ENCODE data around the gene GCH1. TPM values are rescaled to one million over a fixed set of nuclear protein-coding genes. Genes with fewer than 3 reads are reported as not detected.

GCH1 gene
- polyA plus RNA-seq, 3 donors, result 55.3 to 68.6 (median 63.3) TPM

DNA sequence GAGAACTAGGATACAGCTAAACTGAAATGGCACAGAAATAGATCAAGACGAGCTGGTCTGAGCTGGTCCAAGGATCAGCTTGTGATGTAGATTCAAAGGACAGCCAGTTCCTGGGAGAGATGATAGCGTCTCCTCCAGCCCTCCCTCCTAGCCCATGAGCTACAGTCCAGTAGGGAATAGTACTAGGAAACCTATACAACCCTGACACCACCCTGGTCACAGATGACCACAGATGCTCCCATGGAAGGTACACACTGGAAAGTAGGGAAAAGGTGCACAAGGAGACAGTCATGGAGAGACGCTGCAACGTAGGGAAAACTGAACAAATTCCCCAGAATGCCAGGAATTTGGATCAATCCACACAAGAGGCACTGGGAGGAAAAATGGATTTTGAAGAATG is 6.9 kb downstream of the GCH1 start:
- H4K20me1 ChIP-seq (ENCODE audit: insufficient read depth, low read length), result peaks cover 92% of the 10 kb centered on the region
- Mint-ChIP-seq H3K27me3 (ENCODE audit: low read depth in 3 of 3) (no peaks in the 10 kb centered on the region), H3K4me3 (no peak overlapping the region), H3K27ac (no peak overlapping the region), H3K36me3 (peaks cover 26 to 38% of the 10 kb centered on the region in 2 donors), H3K4me1 (peaks cover 67% of the 10 kb centered on the region), H3K9me3 (peaks cover 0 to 5% (median 0%) of the 10 kb centered on the region in 7 donors)
- no peaks in the 10 kb centered on the region for H3K27me3 ChIP-seq (ENCODE audit: control insufficient read depth in 2 of 2, insufficient read depth in 2 of 2, low read length in 2 of 2)
- intact Hi-C loops (cut with micrococcal nuclease), result no loop called here
- H3K27ac ChIP-seq (ENCODE audit: low read depth in 1 of 2, low read length in 2 of 2), result no peak overlapping the region
- H3K4me2 ChIP-seq (replicated peaks; ENCODE audit: extremely low read depth, low read length, poor library complexity, severe bottlenecking), result no peak overlapping the region
- peaks cover 33 to 38% of the 10 kb centered on the region in 2 donors for H3K4me1 ChIP-seq (ENCODE audit: control insufficient read depth in 1 of 2, insufficient read depth in 2 of 2, low read length in 2 of 2)
- no CpG with 5 or more reads among the region's 4 CpGs for WGBS (ENCODE audit: insufficient coverage)
- no peak overlapping the region for H2AFZ ChIP-seq (ENCODE audit: insufficient read depth, low read depth, low read length, poor library complexity, severe bottlenecking)
- no peak overlapping the region for H3K4me3 ChIP-seq (replicated peaks in 1 of 3; ENCODE audit: low read depth in 2 of 3, low read length in 3 of 3)
- H3K9me3 ChIP-seq (replicated peaks in 1 of 2; ENCODE audit: control insufficient read depth in 1 of 2, insufficient read depth in 1 of 2, low read length in 2 of 2), result no peaks in the 10 kb centered on the region
- H3K79me2 ChIP-seq (ENCODE audit: insufficient read depth, low read length), result peaks cover 90% of the 10 kb centered on the region
- no peak overlapping the region for H3K9ac ChIP-seq (ENCODE audit: insufficient read depth, low read length, poor library complexity, severe bottlenecking)
- TF ChIP-seq, protein P1, sequence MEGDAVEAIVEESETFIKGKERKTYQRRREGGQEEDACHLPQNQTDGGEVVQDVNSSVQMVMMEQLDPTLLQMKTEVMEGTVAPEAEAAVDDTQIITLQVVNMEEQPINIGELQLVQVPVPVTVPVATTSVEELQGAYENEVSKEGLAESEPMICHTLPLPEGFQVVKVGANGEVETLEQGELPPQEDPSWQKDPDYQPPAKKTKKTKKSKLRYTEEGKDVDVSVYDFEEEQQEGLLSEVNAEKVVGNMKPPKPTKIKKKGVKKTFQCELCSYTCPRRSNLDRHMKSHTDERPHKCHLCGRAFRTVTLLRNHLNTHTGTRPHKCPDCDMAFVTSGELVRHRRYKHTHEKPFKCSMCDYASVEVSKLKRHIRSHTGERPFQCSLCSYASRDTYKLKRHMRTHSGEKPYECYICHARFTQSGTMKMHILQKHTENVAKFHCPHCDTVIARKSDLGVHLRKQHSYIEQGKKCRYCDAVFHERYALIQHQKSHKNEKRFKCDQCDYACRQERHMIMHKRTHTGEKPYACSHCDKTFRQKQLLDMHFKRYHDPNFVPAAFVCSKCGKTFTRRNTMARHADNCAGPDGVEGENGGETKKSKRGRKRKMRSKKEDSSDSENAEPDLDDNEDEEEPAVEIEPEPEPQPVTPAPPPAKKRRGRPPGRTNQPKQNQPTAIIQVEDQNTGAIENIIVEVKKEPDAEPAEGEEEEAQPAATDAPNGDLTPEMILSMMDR (IDR thresholded peaks at IDR 0.05), result no peak
- DNase-seq, result no peak
- peaks cover 2 to 19% of the 10 kb centered on the region in 2 donors for H3K36me3 ChIP-seq (replicated peaks in 1 of 2; ENCODE audit: control insufficient read depth in 1 of 2, insufficient read depth in 2 of 2, low read length in 2 of 2)

DNA sequence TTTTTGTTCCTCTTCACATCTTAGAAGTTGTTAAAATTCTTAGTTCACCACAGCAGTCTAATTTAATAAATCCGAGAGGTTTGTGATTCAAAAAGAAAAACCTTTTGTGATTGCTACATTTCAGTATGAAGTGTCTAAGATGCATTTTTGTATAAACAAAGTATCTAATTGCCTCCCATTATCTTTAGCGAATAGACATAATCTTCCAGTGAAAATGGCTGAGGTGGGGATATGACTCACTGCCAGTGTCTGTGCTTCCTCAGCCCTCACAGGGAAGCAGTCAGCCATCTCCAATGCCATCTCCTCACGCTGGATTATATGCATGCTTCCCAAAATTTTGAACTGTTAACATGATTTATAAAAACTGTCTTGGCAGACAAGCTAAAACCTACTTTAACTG is 7.6 kb downstream of the GCH1 start:
- H3K27ac Mint-ChIP-seq, result peak overlapping the region in 4 of 7 donors; percentile 3 to 72 (median 38)
- no peaks in the 10 kb centered on the region for H3K9me3 ChIP-seq (replicated peaks in 1 of 2; ENCODE audit: control insufficient read depth in 1 of 2, insufficient read depth in 1 of 2, low read length in 2 of 2)
- no peak overlapping the region for H3K27ac ChIP-seq (ENCODE audit: low read depth in 1 of 2, low read length in 2 of 2)
- peaks cover 2 to 19% of the 10 kb centered on the region in 2 donors for H3K36me3 ChIP-seq (replicated peaks in 1 of 2; ENCODE audit: control insufficient read depth in 1 of 2, insufficient read depth in 2 of 2, low read length in 2 of 2)
- WGBS (ENCODE audit: insufficient coverage), result no CpG with 5 or more reads among the region's 3 CpGs
- no peak overlapping the region for H3K4me2 ChIP-seq (replicated peaks; ENCODE audit: extremely low read depth, low read length, poor library complexity, severe bottlenecking)
- H3K9me3 Mint-ChIP-seq, result peaks cover 0 to 5% (median 0%) of the 10 kb centered on the region in 7 donors
- peaks cover 65% of the 10 kb centered on the region for H3K4me1 Mint-ChIP-seq
- peaks cover 26 to 39% of the 10 kb centered on the region in 2 donors for H3K36me3 Mint-ChIP-seq
- H3K79me2 ChIP-seq (ENCODE audit: insufficient read depth, low read length), result peaks cover 90% of the 10 kb centered on the region
- no peak overlapping the region for H2AFZ ChIP-seq (ENCODE audit: insufficient read depth, low read depth, low read length, poor library complexity, severe bottlenecking)
- TF ChIP-seq, protein P1 (IDR thresholded peaks at IDR 0.05), result no peak
- no peak for DNase-seq
- intact Hi-C loops (cut with micrococcal nuclease), result no loop called here
- no peaks in the 10 kb centered on the region for H3K27me3 ChIP-seq (ENCODE audit: control insufficient read depth in 2 of 2, insufficient read depth in 2 of 2, low read length in 2 of 2)
- no peak overlapping the region for H3K4me3 Mint-ChIP-seq
- H3K4me3 ChIP-seq (replicated peaks in 1 of 3; ENCODE audit: low read depth in 2 of 3, low read length in 3 of 3), result no peak overlapping the region
- H4K20me1 ChIP-seq (ENCODE audit: insufficient read depth, low read length), result peaks cover 92% of the 10 kb centered on the region
- no peak overlapping the region for H3K9ac ChIP-seq (ENCODE audit: insufficient read depth, low read length, poor library complexity, severe bottlenecking)
- no peaks in the 10 kb centered on the region for H3K27me3 Mint-ChIP-seq (ENCODE audit: low read depth in 3 of 3)
- H3K4me1 ChIP-seq (ENCODE audit: control insufficient read depth in 1 of 2, insufficient read depth in 2 of 2, low read length in 2 of 2), result peaks cover 32 to 38% of the 10 kb centered on the region in 2 donors
